Mammary epithelial cell (primary cell): ENCODE data around the gene DOK6.

ENCODE experiments used
- EZH2 ChIP-seq: IDR thresholded peaks from 2 replicates; pipeline ENCODE4 v1.6.1; 2012; ENCODE audit warnings: low read length, inconsistent platforms, borderline replicate concordance
- TF ChIP-seq, protein P1 (sequence below), 2 donors: IDR thresholded peaks in 1 of 2; conservative IDR thresholded peaks in 1 of 2; 2 replicates each; pipeline ENCODE4 v1.5.1; 2011 to 2012; ENCODE audit warnings: inconsistent platforms in 2 of 2, low read length in 2 of 2, mild to moderate bottlenecking in 2 of 2, control low read depth in 1 of 2, low read depth in 1 of 2; ENCODE audit not compliant: insufficient read depth in 1 of 2; ENCODE audit errors: extremely low read depth in 1 of 2

DNA sequence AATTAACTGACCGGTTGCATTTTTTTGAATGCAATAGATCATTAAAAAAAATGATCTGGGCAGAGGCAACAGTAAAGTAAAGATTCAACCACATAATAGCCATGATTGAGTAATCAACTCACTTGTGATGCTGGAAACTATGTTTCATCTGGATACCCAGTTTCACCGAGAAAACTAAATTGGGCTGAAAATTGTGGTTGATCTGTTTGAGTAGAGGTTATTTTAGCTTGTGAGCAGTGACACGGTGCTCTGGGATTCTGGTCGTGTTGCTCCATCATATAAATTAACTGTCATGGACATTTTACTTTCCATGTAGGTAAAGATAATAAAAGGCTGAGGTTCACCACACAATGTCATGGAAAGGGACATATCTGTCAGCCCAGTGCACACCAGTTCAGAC, 488.3 kb downstream of the DOK6 start:
- TF ChIP-seq, protein P1, sequence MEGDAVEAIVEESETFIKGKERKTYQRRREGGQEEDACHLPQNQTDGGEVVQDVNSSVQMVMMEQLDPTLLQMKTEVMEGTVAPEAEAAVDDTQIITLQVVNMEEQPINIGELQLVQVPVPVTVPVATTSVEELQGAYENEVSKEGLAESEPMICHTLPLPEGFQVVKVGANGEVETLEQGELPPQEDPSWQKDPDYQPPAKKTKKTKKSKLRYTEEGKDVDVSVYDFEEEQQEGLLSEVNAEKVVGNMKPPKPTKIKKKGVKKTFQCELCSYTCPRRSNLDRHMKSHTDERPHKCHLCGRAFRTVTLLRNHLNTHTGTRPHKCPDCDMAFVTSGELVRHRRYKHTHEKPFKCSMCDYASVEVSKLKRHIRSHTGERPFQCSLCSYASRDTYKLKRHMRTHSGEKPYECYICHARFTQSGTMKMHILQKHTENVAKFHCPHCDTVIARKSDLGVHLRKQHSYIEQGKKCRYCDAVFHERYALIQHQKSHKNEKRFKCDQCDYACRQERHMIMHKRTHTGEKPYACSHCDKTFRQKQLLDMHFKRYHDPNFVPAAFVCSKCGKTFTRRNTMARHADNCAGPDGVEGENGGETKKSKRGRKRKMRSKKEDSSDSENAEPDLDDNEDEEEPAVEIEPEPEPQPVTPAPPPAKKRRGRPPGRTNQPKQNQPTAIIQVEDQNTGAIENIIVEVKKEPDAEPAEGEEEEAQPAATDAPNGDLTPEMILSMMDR (conservative IDR thresholded peaks at IDR 0.05 in 1 of 2, IDR thresholded peaks at IDR 0.05 in 1 of 2; ENCODE audit: extremely low read depth in 1 of 2, insufficient read depth in 1 of 2, low read depth in 1 of 2, low read length in 2 of 2): no peak
- no peak for TF ChIP-seq EZH2
